ENCODE results near the gene AUTS2. TPM values are rescaled to one million over a fixed set of nuclear protein-coding genes. Genes with fewer than 3 reads are reported as not detected.

AUTS2 gene
- total and polyA plus RNA-seq, 2 experiments from 2014 or later = 32.0 to 91.0 TPM

- Histone ChIP-seq H3K36me3 (ENCODE audit: insufficient read depth) (no peaks in the 10 kb centered on the region), H3K4me2 (no peak overlapping the region), H3K79me2 (replicated peaks; ENCODE audit: insufficient read depth) (no peaks in the 10 kb centered on the region), H3F3A (replicated peaks; ENCODE audit: low read depth) (no peaks in the 10 kb centered on the region), H3K4me1 (ENCODE audit: insufficient read depth) (peaks cover 9% of the 10 kb centered on the region), H3K27ac (ENCODE audit: low read depth) (no peak overlapping the region), H3K9me2 (ENCODE audit: insufficient read depth) (0 out of 2 replicates have a peak, but pooled peaks cover 5% of the 10 kb centered on the region), H4K20me1 (replicated peaks; ENCODE audit: insufficient read depth) (no peaks in the 10 kb centered on the region), H3K4me3 (no peak overlapping the region), H2AFZ (no peak overlapping the region), H3K27me3 (ENCODE audit: insufficient read depth) (no peaks in the 10 kb centered on the region)
- no peak overlapping the region for H3K27ac Mint-ChIP-seq
- no peak for ATAC-seq
- peaks cover 2% of the 10 kb centered on the region for H3K27me3 Mint-ChIP-seq (ENCODE audit: insufficient read depth, low read depth, poor library complexity)
- no peak overlapping the region for H3K4me3 Mint-ChIP-seq
- no peaks in the 10 kb centered on the region for H3K36me3 Mint-ChIP-seq (ENCODE audit: low read depth)
- TF ChIP-seq ETS1 (IDR thresholded peaks at IDR 0.05) (no peak), STAT1 (IDR thresholded peaks at IDR 0.05; ENCODE audit: unreplicated experiment) (no peak), EZH2 (IDR thresholded peaks at IDR 0.05; ENCODE audit: low read depth, unreplicated experiment) (no peak)
- TF ChIP-seq, protein P1, sequence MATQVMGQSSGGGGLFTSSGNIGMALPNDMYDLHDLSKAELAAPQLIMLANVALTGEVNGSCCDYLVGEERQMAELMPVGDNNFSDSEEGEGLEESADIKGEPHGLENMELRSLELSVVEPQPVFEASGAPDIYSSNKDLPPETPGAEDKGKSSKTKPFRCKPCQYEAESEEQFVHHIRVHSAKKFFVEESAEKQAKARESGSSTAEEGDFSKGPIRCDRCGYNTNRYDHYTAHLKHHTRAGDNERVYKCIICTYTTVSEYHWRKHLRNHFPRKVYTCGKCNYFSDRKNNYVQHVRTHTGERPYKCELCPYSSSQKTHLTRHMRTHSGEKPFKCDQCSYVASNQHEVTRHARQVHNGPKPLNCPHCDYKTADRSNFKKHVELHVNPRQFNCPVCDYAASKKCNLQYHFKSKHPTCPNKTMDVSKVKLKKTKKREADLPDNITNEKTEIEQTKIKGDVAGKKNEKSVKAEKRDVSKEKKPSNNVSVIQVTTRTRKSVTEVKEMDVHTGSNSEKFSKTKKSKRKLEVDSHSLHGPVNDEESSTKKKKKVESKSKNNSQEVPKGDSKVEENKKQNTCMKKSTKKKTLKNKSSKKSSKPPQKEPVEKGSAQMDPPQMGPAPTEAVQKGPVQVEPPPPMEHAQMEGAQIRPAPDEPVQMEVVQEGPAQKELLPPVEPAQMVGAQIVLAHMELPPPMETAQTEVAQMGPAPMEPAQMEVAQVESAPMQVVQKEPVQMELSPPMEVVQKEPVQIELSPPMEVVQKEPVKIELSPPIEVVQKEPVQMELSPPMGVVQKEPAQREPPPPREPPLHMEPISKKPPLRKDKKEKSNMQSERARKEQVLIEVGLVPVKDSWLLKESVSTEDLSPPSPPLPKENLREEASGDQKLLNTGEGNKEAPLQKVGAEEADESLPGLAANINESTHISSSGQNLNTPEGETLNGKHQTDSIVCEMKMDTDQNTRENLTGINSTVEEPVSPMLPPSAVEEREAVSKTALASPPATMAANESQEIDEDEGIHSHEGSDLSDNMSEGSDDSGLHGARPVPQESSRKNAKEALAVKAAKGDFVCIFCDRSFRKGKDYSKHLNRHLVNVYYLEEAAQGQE (IDR thresholded peaks at IDR 0.05; ENCODE audit: unreplicated experiment) = no peak
- DNase-seq (ENCODE audit: low spot score) = no peak
- peaks cover 7% of the 10 kb centered on the region for H3K4me1 Mint-ChIP-seq
- H3K9me3 Mint-ChIP-seq = no peaks in the 10 kb centered on the region
These were observed 349.7 kb downstream of the AUTS2 start for GRCh38 chr7:69947998-69948397.

DNA sequence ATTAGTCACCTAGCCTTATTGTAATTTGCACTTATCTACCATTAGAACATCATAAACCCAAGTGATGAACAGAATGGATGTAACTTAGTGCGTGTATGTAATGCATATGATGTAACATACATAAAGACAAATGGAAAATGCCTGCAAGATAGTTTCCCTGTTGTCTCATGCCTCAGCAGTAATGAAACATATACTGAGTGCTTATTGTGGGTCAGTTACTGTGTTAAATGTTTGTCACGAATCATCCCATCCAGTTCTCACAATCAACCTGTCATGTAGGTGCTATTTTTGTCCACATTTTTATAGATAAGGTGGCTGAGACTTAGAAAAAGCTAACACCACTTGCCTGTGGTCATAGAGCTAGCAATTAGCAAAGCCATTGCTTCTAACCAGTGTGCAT, 350.8 kb downstream of the AUTS2 start:
- Histone ChIP-seq H3K36me3 (ENCODE audit: insufficient read depth) (no peaks in the 10 kb centered on the region), H3K79me2 (replicated peaks; ENCODE audit: insufficient read depth) (no peaks in the 10 kb centered on the region), H3K27me3 (ENCODE audit: insufficient read depth) (no peaks in the 10 kb centered on the region), H3K4me1 (ENCODE audit: insufficient read depth) (peaks cover 8% of the 10 kb centered on the region), H3K4me2 (no peak overlapping the region), H3K27ac (ENCODE audit: low read depth) (no peak overlapping the region), H4K20me1 (replicated peaks; ENCODE audit: insufficient read depth) (no peaks in the 10 kb centered on the region), H3K9me2 (ENCODE audit: insufficient read depth) (0 out of 2 replicates have a peak, but pooled peaks cover 5% of the 10 kb centered on the region), H2AFZ (no peak overlapping the region), H3F3A (replicated peaks; ENCODE audit: low read depth) (no peaks in the 10 kb centered on the region), H3K4me3 (no peak overlapping the region)
- peaks cover 2% of the 10 kb centered on the region for H3K27me3 Mint-ChIP-seq (ENCODE audit: insufficient read depth, low read depth, poor library complexity)
- H3K4me1 Mint-ChIP-seq = peaks cover 7% of the 10 kb centered on the region
- DNase-seq (ENCODE audit: low spot score) (no peak), ATAC-seq (no peak)
- no peaks in the 10 kb centered on the region for H3K9me3 Mint-ChIP-seq
- no peak overlapping the region for H3K27ac Mint-ChIP-seq
- TF ChIP-seq, protein P1 (IDR thresholded peaks at IDR 0.05; ENCODE audit: unreplicated experiment) = no peak
- TF ChIP-seq ZNF462 (CRISPR knock-in tag; IDR thresholded peaks at IDR 0.05) = no peak
- TF ChIP-seq STAT1 (IDR thresholded peaks at IDR 0.05; ENCODE audit: unreplicated experiment) = no peak
- TF ChIP-seq JUNB (IDR thresholded peaks at IDR 0.05; ENCODE audit: unreplicated experiment) = no peak
- H3K36me3 Mint-ChIP-seq (ENCODE audit: low read depth) = no peaks in the 10 kb centered on the region
- H3K4me3 Mint-ChIP-seq = no peak overlapping the region

All from GM23338 (cell line).